HCT116 (cell line): ENCODE results near the gene FKBP1A. TPM values are rescaled to one million over a fixed set of nuclear protein-coding genes. Genes with fewer than 3 reads are reported as not detected.

Experiments used
- ATAC-seq: fragments of 200-7000 bp; cut with Tn5 transposase; 2 replicates; pipeline ENCODE4 v1.9.1; 2020; ENCODE audit warnings: mild to moderate bottlenecking, moderate library complexity
- BruUV-seq: library from RNA; stranded (reverse); fragments of 400-500 nt; replicated peaks from 2 replicates; lab custom pipeline; 2021; lab: Mats Ljungman, UMichigan
- CTCF ChIA-PET: fragments of 300-600 bp; sonication (Branson Sonifier 250); formaldehyde crosslinking; loops from one replicate; lab custom pipeline; 2021; ENCODE audit warnings: antibody characterized with exemption; lab: Charles Lee
- POLR2A ChIA-PET: fragments of 300-600, 350-600 bp; sonication (Branson Sonifier 250); formaldehyde crosslinking; loops from one replicate; lab custom pipeline; 2021; ENCODE audit warnings: antibody characterized with exemption; lab: Charles Lee
- RAD21 ChIA-PET, 2 experiments: fragments of 300-600 bp; sonication (Branson Sonifier 250); formaldehyde crosslinking; loops; one replicate each; lab custom pipeline; 2023; ENCODE audit warnings: low total read pairs in 2 of 2; ENCODE audit not compliant: uncharacterized antibody in 2 of 2, unreplicated experiment in 2 of 2, low non-redundant PET in 1 of 2; lab: Charles Lee
- DNase-seq: peaks from one replicate; pipeline ENCODE4 v3.0.0-alpha.2; 2010; ENCODE audit warnings: low read depth, low spot score
- H2AFZ ChIP-seq: fragments of 200-600 bp; shearing (Covaris generic), sonication (generic); 2 replicates; pipeline ENCODE4 v1.6.1; 2017; ENCODE audit warnings: low read depth, mixed run types, mixed read lengths, antibody characterized with exemption, low read length; ENCODE audit not compliant: poor library complexity, severe bottlenecking
- H3K27ac ChIP-seq: 2 replicates; pipeline ENCODE4 v1.5.1; 2012; ENCODE audit warnings: low read depth, low read length
- H3K27me3 ChIP-seq: fragments of 200-600 bp; sonication (generic); 2 replicates; pipeline ENCODE4 v1.6.1; 2016; ENCODE audit warnings: mixed run types, low read length, mixed read lengths; ENCODE audit not compliant: insufficient read depth
- H3K36me3 ChIP-seq, 2 experiments: fragments of 200-500 bp in 1 of 2; fragments of 200-600 bp in 1 of 2; sonication (Bioruptor generic) in 1 of 2; sonication (generic) in 1 of 2; 2 replicates each; pipeline versions ENCODE4 v1.5.1 to v1.6.1; 2014 to 2016; ENCODE audit warnings: low read length in 2 of 2, inconsistent platforms in 1 of 2, mixed read lengths in 1 of 2, mixed run types in 1 of 2; ENCODE audit not compliant: insufficient read depth in 2 of 2, control insufficient read depth in 1 of 2
- H3K4me1 ChIP-seq, 2 experiments: fragments of 200-600 bp in 1 of 2; sonication (generic) in 1 of 2; 2 replicates each; pipeline versions ENCODE4 v1.5.1 to v1.6.1; 2012 to 2017; ENCODE audit warnings: low read length in 2 of 2, inconsistent platforms in 1 of 2, mild to moderate bottlenecking in 1 of 2, mixed read lengths in 1 of 2, mixed run types in 1 of 2, moderate library complexity in 1 of 2; ENCODE audit not compliant: insufficient read depth in 2 of 2, control insufficient read depth in 1 of 2
- H3K4me2 ChIP-seq: fragments of 200-600 bp; sonication (generic); 2 replicates; pipeline ENCODE4 v1.6.1; 2017; ENCODE audit warnings: mixed run types, low read length, mixed read lengths
- H3K4me3 ChIP-seq, 2 experiments: fragments of 200-600 bp in 1 of 2; sonication (generic) in 1 of 2; replicated peaks in 1 of 2; 2 replicates each; pipeline ENCODE4 v1.5.1; 2011 to 2016; ENCODE audit warnings: low read length in 2 of 2, control low read depth in 1 of 2, low read depth in 1 of 2, mild to moderate bottlenecking in 1 of 2, mixed read lengths in 1 of 2, mixed run types in 1 of 2
- H3K79me2 ChIP-seq: fragments of 200-600 bp; sonication (generic); 2 replicates; pipeline ENCODE4 v1.6.1; 2017; ENCODE audit warnings: mild to moderate bottlenecking, mixed run types, low read length, moderate library complexity, mixed read lengths; ENCODE audit not compliant: insufficient read depth
- H3K9ac ChIP-seq: fragments of 200-600 bp; sonication (generic); 2 replicates; pipeline ENCODE4 v1.6.1; 2016; ENCODE audit warnings: low read length, mixed read lengths
- H3K9me2 ChIP-seq: fragments of 200-600 bp; sonication (generic), shearing (Covaris generic); 2 replicates; pipeline ENCODE4 v1.6.1; 2017; ENCODE audit warnings: mixed run types, mild to moderate bottlenecking, moderate library complexity; ENCODE audit not compliant: insufficient read depth
- H3K9me3 ChIP-seq, 2 experiments: fragments of 200-500 bp in 1 of 2; fragments of 200-600 bp in 1 of 2; sonication (Bioruptor generic) in 1 of 2; sonication (generic) in 1 of 2; 2 replicates each; pipeline ENCODE4 v1.6.1; 2014 to 2017; ENCODE audit warnings: low read length in 2 of 2, mixed read lengths in 2 of 2, inconsistent platforms in 1 of 2, low read depth in 1 of 2, mild to moderate bottlenecking in 1 of 2, mixed run types in 1 of 2, moderate library complexity in 1 of 2; ENCODE audit not compliant: control insufficient read depth in 1 of 2, insufficient read depth in 1 of 2
- H4K20me1 ChIP-seq: fragments of 200-600 bp; sonication (generic), shearing (Covaris generic); 2 replicates; pipeline ENCODE4 v1.6.1; 2017; ENCODE audit warnings: mixed run types, mild to moderate bottlenecking, moderate library complexity; ENCODE audit not compliant: insufficient read depth
- ATF3 ChIP-seq: IDR thresholded peaks from 2 replicates; pipeline ENCODE4 v1.6.1; 2012
- CBX3 ChIP-seq: IDR thresholded peaks from 2 replicates; pipeline ENCODE4 v1.6.1; 2012; ENCODE audit warnings: low read depth
- EGR1 ChIP-seq: IDR thresholded peaks from 2 replicates; pipeline ENCODE4 v1.6.1; 2012; ENCODE audit warnings: low read depth
- ELF1 ChIP-seq: IDR thresholded peaks from 2 replicates; pipeline ENCODE4 v1.6.1; 2012; ENCODE audit warnings: low read depth, borderline replicate concordance
- EZH2 ChIP-seq: fragments of 200-600 bp; sonication (generic); IDR thresholded peaks from 2 replicates; pipeline ENCODE4 v1.6.1; 2017; ENCODE audit warnings: antibody characterized with exemption, mixed run types
- EZH2phosphoT487 ChIP-seq: fragments of 200-600 bp; IDR thresholded peaks from 2 replicates; pipeline ENCODE4 v1.6.1; 2018; ENCODE audit warnings: antibody characterized with exemption, borderline replicate concordance
- FOSL1 ChIP-seq: IDR thresholded peaks from 2 replicates; pipeline ENCODE4 v1.6.1; 2012; ENCODE audit warnings: low read depth
- JUND ChIP-seq: IDR thresholded peaks from 2 replicates; pipeline ENCODE4 v1.6.1; 2012
- POLR2AphosphoS5 ChIP-seq: IDR thresholded peaks from 2 replicates; pipeline ENCODE4 v1.6.1; 2011; ENCODE audit warnings: mild to moderate bottlenecking, low read depth, low read length, moderate library complexity
- RAD21 ChIP-seq: IDR thresholded peaks from 2 replicates; pipeline ENCODE4 v1.6.1; 2012; ENCODE audit warnings: low read depth, mild to moderate bottlenecking
- SP1 ChIP-seq: IDR thresholded peaks from 2 replicates; pipeline ENCODE4 v1.6.1; 2012; ENCODE audit warnings: low read depth
- TCF7L2 ChIP-seq: IDR thresholded peaks from 2 replicates; pipeline ENCODE4 v1.7.0; 2011; ENCODE audit warnings: borderline replicate concordance, inconsistent platforms; ENCODE audit not compliant: insufficient read depth, insufficient read length; ENCODE audit errors: extremely low read depth
- YY1 ChIP-seq: IDR thresholded peaks from 2 replicates; pipeline ENCODE4 v1.6.1; 2011; ENCODE audit warnings: low read length, low read depth, moderate library complexity, mild to moderate bottlenecking; ENCODE audit not compliant: insufficient replicate concordance; ENCODE audit errors: extremely low read depth
- ZFX ChIP-seq: fragments of 450-650 bp; IDR thresholded peaks from 2 replicates; pipeline ENCODE4 v1.6.1; 2017
- ZNF274 ChIP-seq: fragments of 200-500 bp; sonication (Bioruptor generic); IDR thresholded peaks from 2 replicates; pipeline ENCODE4 v1.6.1; 2014; ENCODE audit warnings: mild to moderate bottlenecking, low read depth, low read length, inconsistent platforms
- intact Hi-C: fragments of 100-400 bp; cut with micrococcal nuclease; formaldehyde crosslinking; loops from 2 replicates; pipeline ENCODE4 v1.10.0; 2022
- total RNA-seq: library from RNA; stranded (reverse); gene quantifications from one replicate; pipeline ENCODE4 v1.2.1, GENCODE V29; 2021; ENCODE audit not compliant: unreplicated experiment
- TF ChIP-seq, protein P1 (sequence below), 3 experiments: fragments of 200-600 bp in 1 of 3; sonication (generic) in 1 of 3; IDR thresholded peaks in 2 of 3; conservative IDR thresholded peaks in 1 of 3; 2 replicates each; pipeline ENCODE4 v1.5.1; 2012 to 2017; ENCODE audit warnings: low read depth in 2 of 3, low read length in 2 of 3, antibody characterized with exemption in 1 of 3, borderline replicate concordance in 1 of 3, control low read depth in 1 of 3, mild to moderate bottlenecking in 1 of 3, mixed read lengths in 1 of 3, mixed run types in 1 of 3, moderate library complexity in 1 of 3; ENCODE audit not compliant: insufficient read depth in 1 of 3
- TF ChIP-seq, protein P2 (sequence below): IDR thresholded peaks from 2 replicates; pipeline ENCODE4 v1.6.1; 2011; ENCODE audit warnings: mild to moderate bottlenecking, low read length, moderate library complexity; ENCODE audit not compliant: insufficient replicate concordance; ENCODE audit errors: extremely low read depth

FKBP1A gene
- total RNA-seq, 1 experiment from 2014 or later, result 259 TPM

GRCh38 chr20:1442304-1442703, 49.5 kb upstream of the FKBP1A start:
- Histone ChIP-seq H3K27ac (no peak overlapping the region), H3K4me1 (no peaks in the 10 kb centered on the region), H3K27me3 (no peaks in the 10 kb centered on the region), H3K9me3 (no peaks in the 10 kb centered on the region), H3K9ac (no peak overlapping the region), H3K36me3 (peaks cover 36 to 48% of the 10 kb centered on the region in 2 experiments), H4K20me1 (no peaks in the 10 kb centered on the region), H3K4me3 (no peak overlapping the region), H2AFZ (no peak overlapping the region), H3K4me2 (no peak overlapping the region), H3K9me2 (no peaks in the 10 kb centered on the region), H3K79me2 (no peaks in the 10 kb centered on the region)
- no peak for DNase-seq
- intact Hi-C loops, result no loop called here
- BruUV-seq, result no TSS peak
- ChIA-PET CTCF (no interaction called here), POLR2A (no interaction called here), RAD21 (no interaction called here)
- TF ChIP-seq FOSL1 (no peak), ATF3 (no peak), SP1 (no peak), EGR1 (no peak), ZFX (no peak), JUND (no peak), EZH2 (no peak), ELF1 (no peak), TCF7L2 (no peak), ZNF274 (no peak), CBX3 (no peak), POLR2AphosphoS5 (no peak), RAD21 (no peak), EZH2phosphoT487 (no peak), YY1 (no peak)
- TF ChIP-seq, protein P1, sequence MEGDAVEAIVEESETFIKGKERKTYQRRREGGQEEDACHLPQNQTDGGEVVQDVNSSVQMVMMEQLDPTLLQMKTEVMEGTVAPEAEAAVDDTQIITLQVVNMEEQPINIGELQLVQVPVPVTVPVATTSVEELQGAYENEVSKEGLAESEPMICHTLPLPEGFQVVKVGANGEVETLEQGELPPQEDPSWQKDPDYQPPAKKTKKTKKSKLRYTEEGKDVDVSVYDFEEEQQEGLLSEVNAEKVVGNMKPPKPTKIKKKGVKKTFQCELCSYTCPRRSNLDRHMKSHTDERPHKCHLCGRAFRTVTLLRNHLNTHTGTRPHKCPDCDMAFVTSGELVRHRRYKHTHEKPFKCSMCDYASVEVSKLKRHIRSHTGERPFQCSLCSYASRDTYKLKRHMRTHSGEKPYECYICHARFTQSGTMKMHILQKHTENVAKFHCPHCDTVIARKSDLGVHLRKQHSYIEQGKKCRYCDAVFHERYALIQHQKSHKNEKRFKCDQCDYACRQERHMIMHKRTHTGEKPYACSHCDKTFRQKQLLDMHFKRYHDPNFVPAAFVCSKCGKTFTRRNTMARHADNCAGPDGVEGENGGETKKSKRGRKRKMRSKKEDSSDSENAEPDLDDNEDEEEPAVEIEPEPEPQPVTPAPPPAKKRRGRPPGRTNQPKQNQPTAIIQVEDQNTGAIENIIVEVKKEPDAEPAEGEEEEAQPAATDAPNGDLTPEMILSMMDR (IDR thresholded peaks at IDR 0.05 in 2 of 3, conservative IDR thresholded peaks at IDR 0.05 in 1 of 3; ENCODE audit: borderline replicate concordance in 1 of 3, insufficient read depth in 1 of 3, low read depth in 2 of 3, low read length in 2 of 3), result no peak
- TF ChIP-seq, protein P2, sequence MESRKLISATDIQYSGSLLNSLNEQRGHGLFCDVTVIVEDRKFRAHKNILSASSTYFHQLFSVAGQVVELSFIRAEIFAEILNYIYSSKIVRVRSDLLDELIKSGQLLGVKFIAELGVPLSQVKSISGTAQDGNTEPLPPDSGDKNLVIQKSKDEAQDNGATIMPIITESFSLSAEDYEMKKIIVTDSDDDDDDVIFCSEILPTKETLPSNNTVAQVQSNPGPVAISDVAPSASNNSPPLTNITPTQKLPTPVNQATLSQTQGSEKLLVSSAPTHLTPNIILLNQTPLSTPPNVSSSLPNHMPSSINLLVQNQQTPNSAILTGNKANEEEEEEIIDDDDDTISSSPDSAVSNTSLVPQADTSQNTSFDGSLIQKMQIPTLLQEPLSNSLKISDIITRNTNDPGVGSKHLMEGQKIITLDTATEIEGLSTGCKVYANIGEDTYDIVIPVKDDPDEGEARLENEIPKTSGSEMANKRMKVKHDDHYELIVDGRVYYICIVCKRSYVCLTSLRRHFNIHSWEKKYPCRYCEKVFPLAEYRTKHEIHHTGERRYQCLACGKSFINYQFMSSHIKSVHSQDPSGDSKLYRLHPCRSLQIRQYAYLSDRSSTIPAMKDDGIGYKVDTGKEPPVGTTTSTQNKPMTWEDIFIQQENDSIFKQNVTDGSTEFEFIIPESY, result no peak
- no peak for ATAC-seq
